Non-pigmented ciliary epithelial cell (primary cell): ENCODE results near the gene CSNK1G1.

ENCODE experiments used
- DNase-seq: peaks from one replicate; pipeline ENCODE4 v3.0.0-alpha.2; 2010; ENCODE audit warnings: low read depth

The CSNK1G1 gene

DNA sequence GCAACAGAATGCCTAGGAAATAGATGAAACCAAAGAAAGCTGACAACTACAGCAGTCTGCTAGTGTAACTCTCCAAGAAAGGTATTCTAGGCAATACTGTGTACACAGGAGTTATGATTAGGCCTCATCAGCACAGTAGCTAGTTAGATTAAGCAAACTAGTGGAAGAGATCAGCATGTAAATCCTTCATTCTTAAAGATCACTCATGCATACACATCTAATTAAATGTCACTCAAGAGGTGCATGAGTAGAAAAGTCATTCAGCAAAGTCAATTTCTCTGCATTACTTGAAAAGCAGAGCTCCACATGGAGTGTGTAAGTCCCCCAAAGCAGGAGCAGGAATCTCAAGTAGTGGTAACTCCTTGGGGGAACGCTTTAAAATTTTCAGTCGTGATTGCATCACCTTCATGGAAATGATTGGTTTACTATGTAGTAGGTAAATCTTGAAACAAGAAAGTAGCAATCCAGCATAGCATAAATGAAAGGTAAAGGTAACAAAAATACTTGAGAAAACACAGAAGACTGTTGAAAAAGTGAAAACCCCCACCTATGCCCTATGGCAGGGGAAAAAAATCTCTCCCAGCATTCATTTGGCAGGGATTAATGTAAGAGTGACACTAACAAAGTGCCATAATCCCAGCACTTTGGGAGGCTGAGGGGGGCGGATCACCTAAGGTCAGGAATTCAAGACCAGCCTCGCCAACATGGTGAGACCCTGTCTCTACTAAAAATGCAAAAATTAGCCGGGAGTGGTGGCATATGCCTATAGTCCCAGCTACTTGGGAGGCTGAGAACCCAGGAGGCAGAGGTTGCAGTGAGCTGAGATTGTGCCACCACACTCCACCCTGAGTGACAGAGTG, 163.8 kb downstream of the CSNK1G1 start:
- DNase-seq = no peak

DNA sequence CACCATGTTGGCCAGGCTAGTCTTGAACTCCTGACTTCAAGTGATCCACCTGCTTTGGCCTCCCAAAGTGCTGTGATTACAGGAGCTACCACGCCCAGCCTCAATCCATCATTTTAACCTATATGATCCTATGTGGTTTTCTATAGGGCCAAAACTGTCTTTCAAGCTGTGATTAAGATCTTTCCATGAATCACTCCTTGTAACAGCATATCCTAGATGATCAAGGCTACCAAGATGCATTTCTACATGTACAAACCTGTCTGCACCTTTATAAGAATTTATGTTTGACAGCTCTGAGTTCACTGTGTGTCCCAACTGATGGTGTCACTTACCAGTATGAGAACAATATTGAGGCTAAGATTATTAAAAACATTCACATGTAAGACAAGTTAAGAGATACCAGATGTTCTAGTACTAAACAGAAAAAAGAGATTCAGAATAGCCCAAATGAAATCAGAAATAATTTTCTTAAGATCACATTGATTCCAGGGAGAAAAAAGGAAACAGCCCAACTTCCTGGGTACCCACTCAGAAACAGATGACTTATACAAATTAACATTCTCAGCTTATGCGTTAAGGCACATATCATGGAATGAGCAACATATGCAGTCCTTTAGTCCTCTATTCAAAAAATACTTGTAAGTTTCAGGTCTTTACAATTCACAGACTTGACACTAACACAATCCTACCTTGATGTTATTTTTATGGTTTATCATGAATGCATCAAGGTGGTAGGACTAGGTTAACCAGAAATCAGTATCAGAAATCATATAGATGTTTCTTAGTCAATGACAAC, 168.4 kb downstream of the CSNK1G1 start:
- DNase-seq = no peak

DNA sequence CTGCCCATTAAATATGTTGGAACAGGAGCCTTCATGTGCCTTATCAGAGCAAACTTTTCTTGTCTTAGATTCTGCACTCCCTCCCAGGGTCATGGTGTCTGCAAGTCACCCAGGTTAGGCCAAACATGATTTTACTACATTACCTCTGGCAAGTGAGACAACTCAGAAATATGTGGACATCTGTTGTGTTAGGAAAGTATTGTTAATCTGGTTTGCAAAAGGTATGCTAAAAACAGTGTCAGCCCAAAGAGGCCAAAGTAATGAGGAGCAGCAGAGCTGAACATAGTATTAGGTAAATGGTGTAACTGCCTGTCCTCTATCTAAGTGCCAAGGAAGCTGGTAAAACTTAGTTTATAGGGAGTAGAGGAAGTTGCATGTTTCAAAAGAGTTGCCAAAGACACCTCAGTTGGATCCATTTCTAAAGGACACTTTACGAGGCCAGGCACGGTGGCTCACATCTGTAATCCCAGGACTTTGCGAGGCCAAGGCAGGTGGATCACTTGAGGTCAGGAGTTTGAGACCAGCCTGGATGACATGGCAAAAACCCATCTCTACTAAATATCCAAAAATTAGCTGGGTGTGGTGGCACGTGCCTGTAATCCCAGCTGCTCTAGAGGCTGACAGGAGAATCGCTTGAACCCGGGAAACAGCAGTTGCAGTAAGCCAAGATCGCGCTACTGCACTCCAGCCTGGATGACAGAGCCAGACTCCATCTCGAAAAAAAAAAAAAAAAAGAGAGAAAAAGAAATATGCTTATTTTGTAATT, 170.6 kb downstream of the CSNK1G1 start:
- no peak for DNase-seq

DNA sequence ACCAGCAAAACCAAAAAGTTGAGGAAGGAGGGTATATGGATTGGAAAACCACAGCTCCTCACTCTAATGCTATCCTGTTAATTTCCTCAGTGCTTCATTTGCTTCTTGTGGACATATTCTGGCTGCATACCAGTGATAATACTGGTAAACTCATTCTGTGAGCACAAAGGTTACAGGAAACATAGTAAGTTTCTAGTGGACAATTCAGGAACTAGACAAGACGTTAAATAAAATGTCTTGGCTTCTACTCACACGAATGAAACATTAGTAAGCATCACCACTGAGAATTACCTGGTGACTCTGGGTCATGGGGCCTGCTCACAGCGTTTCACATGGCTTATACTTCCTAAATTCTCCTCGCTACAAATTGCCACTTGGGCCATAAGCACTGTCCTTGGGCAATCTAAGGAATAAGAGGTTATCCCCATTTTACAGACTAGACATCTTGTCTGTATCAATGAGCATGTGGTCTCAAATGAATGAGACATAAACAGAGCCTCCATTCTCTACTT, 173.1 kb downstream of the CSNK1G1 start:
- no peak for DNase-seq

DNA sequence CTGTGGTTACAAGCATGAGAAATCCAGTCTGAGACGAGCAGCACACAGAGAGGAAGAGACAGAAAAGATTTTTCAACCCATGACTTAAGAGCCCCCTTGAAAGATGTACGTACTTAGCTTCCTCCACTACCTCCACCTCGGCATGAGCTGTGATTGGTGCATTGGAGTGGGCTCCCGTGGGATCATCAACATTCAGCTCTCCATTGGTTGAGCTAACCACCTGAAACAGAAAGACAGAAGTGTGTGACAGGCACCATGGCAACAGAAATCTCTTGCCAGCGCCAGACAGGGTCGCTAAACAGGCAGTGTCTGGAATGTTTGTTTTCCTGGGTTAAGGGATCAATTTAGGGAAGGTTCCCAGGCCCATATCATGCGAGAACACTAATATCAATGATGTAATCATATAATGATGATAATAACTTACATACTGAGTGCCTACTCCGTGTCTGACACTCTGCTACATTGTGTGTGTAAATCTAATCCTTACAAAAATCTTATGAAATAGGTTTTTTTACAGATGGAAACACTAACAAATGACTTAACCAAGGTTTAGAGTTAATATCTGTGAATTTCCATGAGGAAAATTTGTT, 175.6 kb downstream of the CSNK1G1 start:
- no peak for DNase-seq

DNA sequence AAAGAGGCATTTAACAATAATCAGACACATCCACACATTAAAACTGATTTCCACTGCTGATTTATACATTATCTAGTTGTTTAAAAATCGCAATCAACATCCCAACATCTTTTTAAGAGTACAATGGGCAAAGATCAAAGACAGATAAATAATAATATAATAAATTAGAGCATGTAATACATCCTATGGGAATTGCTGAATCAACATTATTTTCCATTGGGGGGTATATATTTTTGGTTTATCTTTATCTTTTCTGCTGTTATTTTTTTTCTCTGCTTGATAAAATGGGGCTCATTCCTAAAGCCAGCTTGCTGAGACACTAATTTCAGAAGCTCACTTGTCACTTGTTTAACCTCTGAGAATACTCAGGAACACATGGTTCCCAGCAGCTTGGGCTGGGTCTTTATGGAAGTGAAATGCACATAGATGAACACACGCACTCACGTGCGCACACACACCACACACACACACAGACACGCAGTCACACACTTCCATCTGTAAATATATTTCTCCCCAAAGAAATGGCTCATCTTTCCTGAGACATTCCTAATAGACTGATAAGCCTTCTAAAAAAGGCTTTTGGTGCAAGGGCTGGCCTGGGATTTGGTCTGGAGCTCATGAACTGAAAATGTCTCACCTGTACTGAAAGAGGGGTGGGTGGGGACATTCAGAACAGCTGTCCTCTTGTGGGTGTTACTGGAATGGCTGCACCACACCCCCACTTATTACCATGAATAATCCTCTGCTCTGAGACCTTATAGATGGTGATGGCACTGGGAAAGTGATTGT, 189.7 kb downstream of the CSNK1G1 start:
- no peak for DNase-seq

DNA sequence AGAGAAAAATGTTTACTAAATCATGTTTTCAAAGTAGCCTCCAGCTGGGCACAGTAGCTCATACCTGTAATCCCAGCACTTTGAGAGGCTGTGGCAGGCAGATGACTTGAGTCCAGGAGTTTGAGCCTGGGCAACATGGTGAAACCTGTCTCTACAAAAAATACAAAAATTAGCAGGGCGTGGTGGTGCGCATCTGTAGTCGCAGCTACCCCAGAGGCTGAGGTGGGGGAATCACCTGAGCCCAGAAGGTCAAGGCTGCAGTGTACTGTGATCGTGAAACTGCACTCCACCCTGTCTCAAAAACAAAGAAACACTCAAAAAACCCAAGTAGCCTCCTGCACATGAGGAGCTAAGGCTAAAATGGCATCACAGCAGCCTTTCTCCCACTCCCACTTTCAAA, 191.5 kb downstream of the CSNK1G1 start:
- no peak for DNase-seq

DNA sequence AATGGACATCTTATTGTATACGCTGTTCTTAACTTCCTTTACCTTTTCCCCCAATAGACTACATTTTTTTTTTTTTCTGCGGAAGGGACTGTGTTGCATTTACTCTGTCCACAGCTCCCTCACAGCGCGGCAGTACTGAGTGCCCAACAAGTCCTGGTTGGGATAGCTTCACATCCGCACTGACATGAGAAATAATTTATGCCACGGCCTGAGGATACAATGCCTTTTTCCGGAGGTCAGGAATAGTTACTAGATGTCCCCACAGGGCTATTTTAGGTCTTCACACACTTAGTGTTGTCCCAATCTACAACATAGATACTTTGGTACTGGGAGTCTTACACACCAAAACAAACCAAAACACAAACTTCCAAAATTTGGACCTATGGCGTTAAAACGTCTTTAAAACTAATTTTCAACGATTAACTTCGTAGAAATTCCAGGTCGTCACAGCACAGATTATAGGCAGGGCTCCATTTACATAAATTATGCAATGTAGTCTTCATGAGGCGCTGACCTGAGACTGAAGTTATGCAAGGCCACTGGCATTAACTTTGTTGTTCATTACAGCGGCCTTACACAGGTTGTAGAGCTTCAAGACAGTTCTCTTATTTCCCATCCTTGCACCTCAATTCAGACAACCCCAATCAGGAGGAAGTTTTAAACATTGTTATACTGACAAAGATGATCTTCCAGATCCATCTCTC, 192.2 kb downstream of the CSNK1G1 start:
- no peak for DNase-seq

DNA sequence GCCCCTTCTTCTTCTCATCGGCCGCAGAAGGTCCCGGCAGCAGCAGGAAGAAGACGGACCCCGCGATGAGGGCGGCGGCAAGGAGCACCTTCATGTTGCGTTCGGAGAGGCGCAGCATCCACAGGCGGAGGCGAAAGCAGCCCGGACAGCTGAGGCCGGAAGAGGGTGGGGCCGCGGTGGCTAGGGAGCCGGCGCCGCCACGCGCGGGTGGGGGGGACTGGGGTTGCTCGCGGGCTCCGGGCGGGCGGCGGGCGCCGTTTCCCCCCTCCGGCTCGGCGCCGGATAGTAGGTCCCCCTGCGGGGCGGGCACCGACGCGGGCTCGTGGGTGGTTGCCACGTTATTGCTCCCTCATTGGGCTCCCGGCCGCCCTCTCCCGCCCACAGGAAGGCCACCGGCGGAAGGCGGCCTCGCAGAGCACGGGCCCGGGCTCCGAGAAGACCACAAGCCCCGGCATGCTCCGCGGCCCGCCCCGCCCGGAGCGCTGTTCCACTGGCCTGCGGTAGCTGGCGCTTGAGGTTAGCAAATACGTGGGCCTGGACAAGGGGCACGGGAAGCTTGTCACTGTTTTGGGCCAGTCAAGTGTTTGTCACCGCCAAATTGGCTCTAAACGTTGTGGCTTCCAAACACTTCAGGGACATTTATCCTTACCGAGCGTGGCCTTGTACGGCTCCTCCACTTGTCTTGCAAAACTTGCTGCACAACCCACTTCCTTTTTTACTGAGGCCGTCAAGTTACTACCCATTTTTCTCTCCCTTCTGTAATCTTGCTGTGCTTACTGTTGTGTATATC, 192.9 kb downstream of the CSNK1G1 start, which contains the start of gene PPIB:
Gene PPIB, minus strand, starts transcription at position 154 of the 790 bp plus-strand sequence. Its CDS starts 36 bp downstream, at position 118.
- peak; percentile 84 for DNase-seq

DNA sequence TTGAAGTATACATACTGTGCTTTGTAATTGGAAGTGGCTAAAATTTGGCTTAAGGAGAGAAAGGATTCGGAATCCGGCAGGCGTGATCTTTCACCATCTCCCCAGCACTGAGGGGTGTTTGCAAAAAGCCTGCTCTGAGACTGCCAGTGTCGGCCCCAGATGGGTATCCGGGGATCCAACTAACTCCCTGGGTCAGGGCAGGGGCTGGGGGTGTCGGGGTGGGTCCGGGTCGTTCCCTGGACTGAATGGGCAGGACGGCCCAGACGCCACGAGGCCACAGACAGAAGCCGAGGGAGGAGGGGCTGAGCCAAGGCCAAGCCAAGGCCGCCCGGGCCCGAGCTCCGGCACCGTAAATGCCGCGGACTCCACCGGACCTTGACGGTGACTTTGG, 193.5 kb downstream of the CSNK1G1 start:
- DNase-seq = no peak

DNA sequence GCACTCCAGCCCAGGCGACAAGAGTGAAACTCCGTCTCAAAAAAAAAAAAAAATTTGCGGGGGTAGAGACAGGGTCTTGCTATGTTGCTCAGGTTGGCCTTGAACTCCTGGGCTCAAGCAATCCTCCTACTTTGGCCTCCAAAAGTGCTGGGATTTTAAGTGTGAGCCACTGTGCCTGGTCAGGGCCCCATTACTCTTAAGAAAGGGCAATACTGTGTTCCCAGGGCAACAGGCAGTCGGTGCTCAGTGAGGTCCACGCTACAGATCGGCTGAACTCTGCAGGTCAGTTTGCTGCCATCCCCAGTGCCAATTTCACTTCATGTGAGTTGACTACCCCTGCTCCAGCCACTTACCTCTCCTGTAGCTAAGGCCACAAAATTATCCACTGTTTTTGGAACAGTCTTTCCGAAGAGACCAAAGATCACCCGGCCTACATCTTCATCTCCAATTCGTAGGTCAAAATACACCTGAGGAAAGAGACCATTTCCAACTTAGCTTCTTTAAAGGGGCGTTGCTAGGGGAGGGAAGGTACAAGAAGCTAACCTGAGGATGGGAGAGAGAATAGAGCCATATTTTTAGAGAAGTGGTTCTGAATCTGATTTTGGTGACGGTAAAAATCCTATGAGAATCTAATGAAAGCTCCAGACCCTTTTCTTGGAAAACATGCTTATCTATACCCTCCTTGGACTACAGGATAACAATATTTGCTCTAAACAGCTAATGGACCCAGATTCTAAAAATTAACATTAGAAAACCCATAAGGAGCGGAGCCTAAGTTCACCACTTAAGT, 194.1 kb downstream of the CSNK1G1 start:
- no peak for DNase-seq

DNA sequence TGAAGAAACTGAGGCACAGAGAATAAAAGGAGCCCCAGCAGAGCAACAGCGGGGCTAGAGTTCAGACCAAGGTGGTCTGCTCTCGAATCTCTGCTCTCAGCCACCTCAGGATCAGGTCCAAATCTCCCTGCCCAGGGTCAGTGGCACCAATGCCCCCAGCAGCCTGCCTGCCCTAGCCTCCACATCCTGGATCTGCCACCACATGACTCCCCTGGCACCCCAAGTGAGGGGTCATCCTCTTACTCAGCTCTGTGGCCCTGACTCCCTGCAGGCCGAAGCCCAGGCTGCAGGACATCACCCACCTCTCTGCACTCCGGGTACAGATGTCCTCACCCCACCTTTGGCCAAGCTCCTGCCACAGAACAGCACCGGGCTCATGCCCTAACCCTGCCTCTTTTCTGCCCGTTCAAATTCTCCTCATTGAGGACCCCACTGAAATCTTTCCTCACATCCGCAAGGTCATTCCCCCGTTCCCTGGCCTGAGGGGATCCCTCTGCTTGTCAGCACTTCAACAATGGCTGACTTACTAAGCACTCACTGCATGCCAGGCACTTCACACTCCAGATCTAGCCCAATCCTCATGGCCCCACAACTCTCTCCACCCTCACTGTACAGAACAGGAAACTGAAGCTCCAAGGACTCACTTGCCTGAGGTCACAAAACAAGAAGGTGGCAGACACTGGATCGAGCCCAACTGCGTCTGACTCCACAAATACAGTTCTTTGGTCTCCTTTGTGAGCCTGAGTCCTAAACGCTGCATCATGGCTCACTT, 197.4 kb downstream of the CSNK1G1 start:
- no peak for DNase-seq

DNA sequence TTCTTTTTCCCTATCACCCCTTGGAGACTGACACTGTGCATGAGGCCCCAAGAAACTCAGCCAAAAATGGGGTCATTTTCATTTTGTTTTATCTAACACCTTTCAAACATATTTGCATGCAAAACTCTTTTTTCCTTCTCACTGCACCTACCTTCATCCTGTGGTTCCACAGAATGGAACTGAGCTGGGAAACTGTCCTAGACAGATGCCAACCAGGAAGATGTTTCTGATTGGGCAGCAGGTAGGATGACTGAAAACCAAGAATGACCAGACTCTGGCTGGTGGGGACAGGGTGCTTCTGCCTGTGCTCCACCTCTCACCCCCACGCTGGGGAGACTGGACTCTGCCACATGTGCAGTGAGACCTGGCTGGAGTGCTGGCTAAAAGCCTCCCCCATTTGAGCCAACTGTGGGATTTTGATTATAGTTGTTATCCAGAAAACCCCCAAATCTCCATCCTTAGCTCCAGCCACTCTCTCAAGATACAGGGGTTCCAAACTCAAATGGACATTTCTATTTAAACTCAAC, 198.3 kb downstream of the CSNK1G1 start:
- no peak for DNase-seq

DNA sequence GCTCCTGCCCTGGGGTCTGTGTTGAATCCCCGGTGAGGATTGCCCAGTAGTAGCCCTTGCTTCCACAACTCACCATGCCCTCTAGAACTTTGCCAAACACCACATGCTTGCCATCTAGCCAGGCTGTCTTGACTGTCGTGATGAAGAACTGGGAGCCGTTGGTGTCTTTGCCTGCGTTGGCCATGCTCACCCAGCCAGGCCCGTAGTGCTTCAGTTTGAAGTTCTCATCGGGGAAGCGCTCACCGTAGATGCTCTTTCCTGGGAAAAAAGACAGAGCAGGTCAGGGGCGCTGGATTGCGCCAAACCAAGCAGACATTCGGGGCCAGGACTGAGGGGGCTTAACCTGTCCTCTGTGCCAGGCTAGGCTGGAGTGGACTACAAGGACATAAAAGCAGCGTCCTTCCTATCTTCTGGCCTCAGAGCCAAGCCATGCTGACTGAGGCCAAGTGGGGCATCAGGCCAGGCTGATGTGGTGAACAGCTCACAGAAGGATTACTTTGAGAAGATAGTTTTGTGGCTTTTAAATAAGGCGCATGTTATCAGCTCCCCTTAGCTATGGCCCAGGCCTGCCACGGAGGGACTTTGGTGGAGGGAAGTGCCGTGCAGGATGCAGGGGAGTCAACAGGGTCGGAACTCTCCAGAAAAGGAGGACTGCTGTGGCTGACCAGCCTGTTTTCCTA, 199.2 kb downstream of the CSNK1G1 start:
- DNase-seq = no peak

DNA sequence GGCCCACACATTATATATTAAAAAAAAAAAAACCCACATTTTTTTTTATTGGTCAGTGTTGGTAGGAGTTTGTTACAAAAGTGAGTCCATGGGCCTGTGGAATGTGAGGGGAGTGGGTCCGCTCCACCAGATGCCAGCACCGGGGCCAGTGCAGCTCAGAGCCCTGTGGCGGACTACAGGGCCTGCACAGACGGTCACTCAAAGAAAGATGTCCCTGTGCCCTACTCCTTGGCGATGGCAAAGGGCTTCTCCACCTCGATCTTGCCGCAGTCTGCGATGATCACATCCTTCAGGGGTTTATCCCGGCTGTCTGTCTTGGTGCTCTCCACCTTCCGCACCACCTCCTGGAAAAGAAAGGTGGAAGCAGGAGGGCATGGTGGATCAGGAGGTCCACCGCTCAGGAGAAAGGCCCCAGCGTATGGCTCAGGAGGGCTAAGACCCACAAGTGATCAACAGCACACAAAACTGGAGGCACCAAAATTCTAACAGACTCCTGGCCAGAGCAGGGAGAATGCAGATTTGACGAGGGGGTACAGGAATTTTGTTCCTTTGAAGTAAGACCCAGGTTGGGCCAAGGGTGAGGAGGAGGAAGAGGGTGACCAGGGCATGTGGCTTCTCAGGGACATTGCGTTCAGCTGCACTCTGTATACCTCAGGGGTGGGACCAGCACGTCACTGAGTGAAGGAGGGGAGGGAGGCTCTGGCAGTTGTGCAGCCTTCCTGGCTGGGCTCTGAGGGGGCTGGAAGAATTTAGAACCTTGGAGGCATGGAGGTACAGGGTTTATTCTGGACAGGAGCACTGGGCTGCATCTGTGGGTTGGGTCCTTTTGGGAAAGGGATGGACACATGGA, 199.9 kb downstream of the CSNK1G1 start:
- DNase-seq = no peak
